T1000 (cell line): ENCODE results near the gene SNRPA.
"Not testable (repeated sequence)": the region's sequence is repeated elsewhere in the genome, so short reads cannot be mapped to it uniquely, and the experiment has no call there.

Experiments used
- DNase-seq: peaks from one replicate; lab custom pipeline; 2025; ENCODE audit warnings: mixed read lengths; lab: John Stamatoyannopoulos, UW

Gene SNRPA

DNA sequence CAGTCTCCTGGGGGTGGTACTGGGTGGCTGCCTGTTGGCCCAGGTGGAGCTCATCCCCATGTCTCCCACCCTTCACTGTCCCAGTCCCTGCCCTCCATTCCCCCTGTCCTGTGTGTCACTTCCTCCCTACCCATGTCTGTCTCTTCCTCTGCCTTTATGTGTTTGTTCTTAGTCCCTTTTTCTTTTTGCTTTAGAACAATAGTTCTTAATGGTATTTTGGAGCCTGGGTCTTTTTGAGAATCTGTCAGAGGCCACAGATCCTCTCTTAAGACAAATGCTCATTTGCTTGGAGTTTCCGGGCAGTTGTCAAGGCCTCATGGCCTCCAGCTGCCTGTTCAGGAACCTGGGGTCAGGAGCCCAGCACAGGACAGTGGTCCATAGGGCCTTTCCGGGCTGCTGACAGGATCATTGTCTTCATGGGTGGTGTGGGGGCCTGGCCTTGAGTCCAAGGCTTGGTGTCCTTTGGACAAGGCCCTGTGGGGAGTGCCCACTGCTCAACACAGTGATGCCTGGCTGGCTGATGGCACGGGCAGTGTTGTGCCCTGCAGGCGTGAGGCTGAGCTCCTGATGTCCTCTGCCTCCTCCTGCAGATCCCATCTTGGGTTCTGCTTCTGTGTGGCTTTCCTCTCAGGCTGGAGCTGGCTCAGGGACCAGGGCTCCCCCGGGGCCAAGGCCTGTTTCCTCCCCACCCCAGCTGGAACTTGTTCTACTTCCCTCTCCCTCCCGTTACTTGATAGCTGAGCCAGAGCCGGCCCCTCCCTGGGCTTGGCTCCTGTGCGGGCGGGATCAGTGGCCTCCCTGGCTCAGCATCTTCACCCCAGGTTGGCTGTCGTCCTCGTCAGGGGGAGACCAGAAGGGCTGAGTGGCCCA lies 51.5 kb downstream of the SNRPA start:
- DNase-seq, result no peak

DNA sequence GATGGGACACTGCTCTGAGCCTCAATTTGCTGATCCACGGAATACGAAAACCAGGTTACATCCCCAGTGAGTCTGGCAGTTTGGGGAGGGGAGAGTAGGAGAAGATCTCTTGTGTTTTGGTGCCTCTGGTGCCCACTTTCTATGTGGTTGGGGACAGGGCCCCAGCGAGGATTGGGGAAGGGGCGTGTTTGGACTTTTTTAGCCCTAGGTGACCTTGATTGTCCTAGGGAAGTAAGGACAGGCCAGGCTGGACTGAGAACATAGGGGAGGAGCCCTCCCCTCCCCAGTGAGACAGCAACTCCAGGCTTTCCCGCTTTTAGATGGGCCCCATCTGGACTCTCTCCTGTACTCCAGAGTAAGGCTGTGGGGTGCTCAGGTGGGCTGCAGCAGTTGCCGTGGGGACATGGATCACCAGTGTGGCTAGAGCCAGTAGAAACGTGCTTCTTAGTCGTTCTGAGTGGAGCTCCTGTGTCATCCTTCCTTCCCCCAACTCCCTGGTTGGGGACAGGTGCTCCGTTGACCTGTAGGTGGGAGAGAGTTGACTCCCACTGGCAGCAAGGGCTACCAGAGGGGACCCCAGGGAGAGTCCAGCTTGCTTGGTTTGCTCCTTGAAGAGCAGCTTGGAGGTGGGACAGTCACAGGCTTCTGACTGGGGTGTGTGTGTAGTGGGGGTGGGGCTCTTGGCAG lies 52.3 kb downstream of the SNRPA start:
- DNase-seq, result no peak

DNA sequence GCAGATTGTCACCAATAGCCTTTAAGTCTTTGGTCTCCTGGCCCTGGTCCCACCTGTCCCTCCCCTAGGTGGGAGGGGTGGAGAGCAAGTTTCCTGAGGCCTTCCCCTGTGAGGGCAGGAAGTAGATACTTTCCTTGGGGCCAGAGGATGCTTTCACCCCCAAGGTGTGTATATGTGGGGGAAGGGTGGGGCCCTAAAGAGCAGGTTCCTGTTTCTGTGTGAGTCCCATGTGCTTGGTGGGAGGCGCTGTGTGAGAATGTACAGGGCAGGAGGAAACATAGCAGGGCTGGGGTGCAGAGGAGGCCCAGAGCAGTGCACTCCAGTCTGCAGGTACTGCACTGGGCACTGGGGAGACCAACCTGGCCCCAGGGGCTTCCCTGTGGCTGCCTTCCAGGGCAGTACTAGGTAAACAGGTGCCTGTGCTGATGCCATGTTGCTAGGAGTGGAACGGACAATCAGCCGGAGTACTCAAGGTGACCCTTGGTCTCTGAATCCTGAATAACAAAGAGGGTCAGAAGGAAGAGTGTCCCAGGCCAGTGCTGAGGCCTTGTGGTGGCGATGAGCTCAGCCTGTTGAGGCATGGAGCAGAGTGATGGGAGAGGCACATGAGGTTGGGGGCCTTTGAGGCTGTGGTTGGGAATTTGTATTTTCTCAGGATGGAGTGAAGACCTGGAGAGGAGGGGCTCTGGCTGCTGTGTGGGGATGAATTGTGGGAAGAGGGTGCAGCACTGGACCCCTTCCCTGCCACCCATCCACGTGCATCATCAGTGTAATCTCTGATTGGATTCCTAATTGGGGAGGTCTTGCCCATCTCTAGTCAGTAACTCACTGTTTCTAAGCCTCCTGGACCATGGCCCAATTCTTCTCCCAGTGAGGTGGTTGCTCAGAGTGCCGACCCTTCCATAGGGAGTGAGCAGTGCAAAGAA lies 53.1 kb downstream of the SNRPA start:
- DNase-seq, result no peak

DNA sequence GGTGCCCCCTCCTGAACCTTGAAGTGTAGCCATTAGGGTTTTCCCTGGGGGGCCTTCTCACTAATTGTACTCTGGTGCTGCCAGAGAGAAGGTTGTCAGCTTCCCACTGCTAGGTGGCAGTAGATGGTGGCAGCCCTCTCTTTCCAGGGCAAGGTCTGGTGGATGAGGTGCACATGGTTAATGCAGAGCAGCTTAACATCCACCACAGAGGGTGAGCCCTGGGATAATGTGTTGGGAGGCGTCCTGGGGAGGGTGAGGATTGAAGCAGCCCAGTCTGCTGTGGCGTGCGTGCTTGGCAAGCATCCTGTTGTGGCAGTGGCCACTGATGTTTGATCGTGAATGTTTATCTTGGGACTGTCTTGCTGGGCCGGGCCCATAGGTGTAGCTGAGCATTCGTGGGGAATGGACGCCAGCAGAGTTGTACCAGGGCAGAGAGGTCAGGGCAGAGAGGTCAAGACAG lies 53.8 kb downstream of the SNRPA start:
- DNase-seq, result no peak

DNA sequence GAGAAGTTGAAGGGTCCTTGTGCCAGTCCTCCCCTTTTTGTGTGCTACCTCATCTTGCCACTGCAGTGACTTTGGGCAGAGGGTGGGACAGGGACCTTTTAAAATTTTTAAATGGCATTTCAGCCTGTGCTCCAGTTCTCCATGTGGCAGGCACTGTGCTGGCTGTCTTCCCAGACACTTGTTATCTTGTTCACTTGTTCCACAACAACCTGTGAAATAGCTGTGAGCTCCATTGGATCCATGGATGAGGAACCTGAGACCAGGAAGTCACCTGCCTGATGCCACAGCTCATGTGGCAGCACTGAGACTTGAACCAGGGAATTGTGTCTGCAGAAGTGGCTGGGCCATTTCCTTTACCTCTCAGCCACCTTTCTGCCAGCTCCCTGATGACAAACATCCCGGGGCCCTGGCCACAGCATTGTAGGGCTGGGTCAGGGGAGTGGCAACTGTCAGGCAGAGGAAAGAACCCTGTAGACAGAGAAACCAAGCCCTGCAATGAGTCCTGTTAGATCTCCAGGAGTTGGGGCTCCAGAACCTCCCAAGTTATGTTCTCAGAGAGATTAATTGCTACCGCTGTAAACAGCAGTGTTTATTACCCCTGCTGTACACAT lies 54.4 kb downstream of the SNRPA start:
- no peak for DNase-seq

DNA sequence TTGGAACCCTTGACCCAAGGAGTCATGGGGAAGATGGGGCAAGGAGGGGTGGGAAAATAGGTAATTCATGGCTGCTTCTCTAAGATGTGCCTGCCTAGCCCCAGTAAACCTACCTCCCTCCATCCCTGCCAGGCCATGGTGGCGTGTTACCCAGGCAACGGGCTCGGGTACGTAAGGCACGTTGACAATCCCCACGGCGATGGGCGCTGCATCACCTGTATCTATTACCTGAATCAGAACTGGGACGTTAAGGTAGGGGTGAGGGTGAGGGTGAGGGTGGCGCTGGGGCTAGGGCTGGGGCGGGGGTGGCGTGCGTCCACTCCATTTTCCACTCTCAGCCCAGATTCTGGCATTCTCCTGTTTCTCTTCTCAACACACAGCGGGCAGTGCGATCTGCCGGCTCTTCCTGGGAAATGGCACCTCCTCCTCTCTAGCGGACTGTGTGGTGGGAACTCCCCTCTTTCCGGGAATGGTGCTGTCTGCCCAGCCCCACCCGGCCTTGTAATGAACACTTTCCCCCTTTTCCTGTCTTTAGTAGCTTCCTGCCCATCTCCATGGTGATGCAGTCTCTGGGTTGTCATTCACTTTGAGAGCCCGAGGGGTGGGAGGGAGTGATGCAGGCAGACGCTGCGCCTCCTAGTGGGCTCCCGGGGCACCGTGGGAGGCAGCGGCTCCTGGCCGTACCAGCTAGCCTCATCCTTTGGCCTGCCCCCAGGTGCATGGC lies 55.6 kb downstream of the SNRPA start:
- peak; percentile 81 for DNase-seq

- no peak for DNase-seq
These were observed 56.4 kb downstream of the SNRPA start for GRCh38 chr19:40807147-40808020.

DNA sequence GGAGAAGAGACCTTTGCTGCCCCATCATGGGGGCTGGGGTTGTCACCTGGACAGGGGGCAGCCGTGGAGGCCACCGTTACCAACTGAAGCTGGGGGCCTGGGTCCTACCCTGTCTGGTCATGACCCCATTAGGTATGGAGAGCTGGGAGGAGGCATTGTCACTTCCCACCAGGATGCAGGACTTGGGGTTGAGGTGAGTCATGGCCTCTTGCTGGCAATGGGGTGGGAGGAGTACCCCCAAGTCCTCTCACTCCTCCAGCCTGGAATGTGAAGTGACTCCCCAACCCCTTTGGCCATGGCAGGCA lies 57.0 kb downstream of the SNRPA start:
- no peak for DNase-seq

GRCh38 chr19:40808497-40808896 lies 57.5 kb downstream of the SNRPA start:
- DNase-seq, result no peak

- DNase-seq, result no peak
These were observed 58.5 kb downstream of the SNRPA start for GRCh38 chr19:40809358-40810086.

DNA sequence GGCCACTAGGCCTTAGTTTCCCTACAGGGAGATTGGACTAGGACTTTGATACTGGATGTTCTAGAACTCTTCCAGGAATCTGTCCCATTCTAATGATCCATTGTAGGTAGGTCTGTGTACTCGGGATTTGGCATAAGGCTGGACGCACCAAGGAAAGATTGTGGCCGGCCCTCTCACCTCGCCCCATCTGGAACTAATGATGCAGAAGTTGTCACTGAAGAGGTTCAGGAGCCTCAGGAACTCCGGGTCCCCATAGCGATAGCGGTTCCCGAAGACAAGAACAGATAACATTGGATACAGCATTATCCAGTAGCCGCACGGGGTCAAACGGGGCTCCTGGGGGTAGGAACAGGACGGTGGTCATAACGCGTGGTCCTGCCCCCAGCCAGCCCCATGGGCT lies 59.2 kb downstream of the SNRPA start:
- DNase-seq, result no peak

DNA sequence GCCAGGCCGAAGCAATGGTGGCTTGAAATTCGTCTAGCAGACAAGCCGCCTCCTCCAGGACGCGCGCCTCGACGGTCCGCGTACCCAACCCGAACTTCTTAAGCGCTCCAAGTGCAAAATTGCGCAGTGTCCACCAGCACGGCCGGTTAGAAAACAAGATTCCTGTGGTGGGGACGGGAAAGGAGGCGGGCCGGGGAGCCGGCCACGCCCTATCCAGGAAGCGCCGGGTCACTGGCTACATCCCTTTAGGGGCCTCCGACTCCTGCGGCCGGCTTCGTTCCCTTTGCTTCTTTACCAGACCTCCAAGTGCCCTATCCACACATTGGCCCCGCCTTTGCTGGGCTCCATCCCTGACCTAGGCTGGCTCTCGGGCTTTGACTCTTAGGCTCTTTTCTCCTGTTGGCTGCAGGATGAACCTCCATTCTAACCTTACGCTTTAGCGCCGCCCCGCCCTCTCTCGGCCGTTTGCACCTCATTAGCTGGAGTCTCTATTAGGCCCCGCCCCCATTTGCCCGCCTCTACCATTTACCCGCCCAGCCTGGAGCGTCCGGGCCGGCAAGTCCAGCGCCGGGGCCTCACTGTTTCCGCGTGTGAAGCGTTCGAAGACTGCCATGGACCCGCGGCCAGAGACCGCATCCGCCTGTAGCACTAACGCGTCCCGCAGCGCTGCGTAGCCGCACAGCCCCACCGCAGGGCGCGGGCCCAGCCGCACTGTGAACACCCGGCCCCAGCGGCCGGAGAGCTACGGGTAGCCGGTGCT lies 59.8 kb downstream of the SNRPA start:
- DNase-seq, result not testable (repeated sequence)

- DNase-seq, result no peak
These were observed 60.7 kb downstream of the SNRPA start for GRCh38 chr19:40811478-40812341.

DNA sequence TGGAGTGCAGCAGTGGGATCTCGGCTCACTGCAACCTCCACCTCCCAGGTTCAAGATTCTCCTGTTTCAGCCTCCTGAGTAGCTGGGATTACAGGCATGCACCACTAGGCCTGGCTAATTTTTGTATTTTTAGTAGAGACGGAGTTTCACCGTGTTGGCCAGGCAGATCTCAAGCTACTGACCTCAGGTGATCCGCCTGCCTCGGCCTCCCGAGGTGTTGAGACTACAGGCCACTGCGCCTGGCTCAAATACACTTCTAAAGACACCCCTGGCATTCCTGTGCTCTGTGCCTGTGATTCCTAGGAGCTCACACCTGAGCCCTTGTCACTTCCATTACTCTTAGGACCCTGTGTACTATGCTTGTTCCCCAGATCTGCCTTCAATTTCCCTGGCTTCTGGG lies 61.6 kb downstream of the SNRPA start:
- not testable (repeated sequence) for DNase-seq

- DNase-seq, result no peak
These were observed 62.2 kb downstream of the SNRPA start for GRCh38 chr19:40813182-40813581.
